Activated naive CD4-positive, alpha-beta T cell treated with anti-CD3 and anti-CD28 coated beads, Interleukin-2, amount 50 U/mL, for 72 hours (primary cell): ENCODE measurements around the gene LZTS2. TPM values are rescaled to one million over a fixed set of nuclear protein-coding genes. Genes with fewer than 3 reads are reported as not detected.

Source experiments
- ATAC-seq, 2 donors: fragments of 150-1000 bp; cut with Tn5 transposase; 2 replicates each; pipeline ENCODE4 v1.10.0; 2021; ENCODE audit warnings: mild to moderate bottlenecking in 2 of 2, moderate library complexity in 2 of 2
- DNase-seq, 2 donors: peaks; one replicate each; pipeline ENCODE4 v3.0.0; 2021 to 2022; ENCODE audit warnings: low spot score in 2 of 2
- H3K27ac Mint-ChIP-seq, 2 donors: one replicate each; pipeline ENCODE4 v1.8.0; 2022; ENCODE audit warnings: mild to moderate bottlenecking in 2 of 2, mixed read lengths in 2 of 2
- H3K36me3 Mint-ChIP-seq, 2 donors: one replicate each; pipeline ENCODE4 v1.8.0; 2022; ENCODE audit warnings: mixed read lengths in 2 of 2
- H3K9me3 Mint-ChIP-seq, 2 donors: one replicate each; pipeline ENCODE4 v1.8.0; 2022; ENCODE audit warnings: mixed read lengths in 2 of 2
- total RNA-seq, 2 donors: library from RNA; stranded (reverse); gene quantifications; one replicate each; pipeline ENCODE4 v1.2.3, GENCODE V29; 2022

The LZTS2 gene
- total RNA-seq, 2 donors from 2014 or later: 6.8 to 19.2 TPM

DNA sequence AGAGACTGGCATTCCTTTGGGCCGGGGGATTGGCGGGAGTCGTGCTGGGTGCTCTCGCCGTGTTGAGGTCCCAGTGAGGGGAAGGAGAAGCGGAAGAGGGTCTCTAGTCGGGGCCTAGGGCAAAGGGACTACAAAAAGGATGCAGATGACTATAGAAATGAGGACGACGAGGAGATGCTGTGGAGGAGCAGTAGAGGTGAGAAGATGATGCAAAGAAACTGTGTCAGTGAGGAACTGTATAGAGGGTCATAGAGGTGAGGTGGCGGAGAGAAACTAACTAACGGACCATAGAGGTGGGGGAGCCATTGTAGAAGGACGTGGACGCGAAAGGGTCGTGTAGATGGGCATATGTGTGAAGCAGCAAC, 11.9 kb upstream of the LZTS2 start:
- H3K27ac Mint-ChIP-seq: peak overlapping the region; percentile 87 to 96
- peak in 1 of 2 donors; percentile 2 for ATAC-seq
- no peaks in the 10 kb centered on the region for H3K9me3 Mint-ChIP-seq
- H3K36me3 Mint-ChIP-seq: peaks cover 21 to 25% of the 10 kb centered on the region in 2 donors
- no peak for DNase-seq

DNA sequence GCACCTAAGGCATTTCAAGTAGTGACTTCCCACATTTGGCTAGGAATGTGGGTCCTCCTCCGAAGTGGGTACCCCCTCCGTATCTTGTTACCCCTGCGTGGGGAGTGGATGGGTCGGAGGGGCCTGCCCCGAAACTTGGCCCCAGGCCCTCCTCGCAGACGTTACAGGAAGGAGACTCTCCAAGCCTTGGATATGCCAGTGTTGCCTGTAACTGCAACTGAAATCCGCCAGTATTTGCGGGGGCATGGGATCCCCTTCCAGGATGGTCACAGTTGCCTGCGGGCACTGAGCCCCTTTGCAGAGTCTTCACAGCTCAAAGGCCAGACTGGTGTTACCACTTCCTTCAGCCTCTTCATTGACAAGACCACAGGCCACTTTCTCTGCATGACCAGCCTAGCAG, 11.4 kb upstream of the LZTS2 start:
- no peak for ATAC-seq
- H3K36me3 Mint-ChIP-seq: peaks cover 21 to 25% of the 10 kb centered on the region in 2 donors
- DNase-seq: no peak
- H3K9me3 Mint-ChIP-seq: no peaks in the 10 kb centered on the region
- H3K27ac Mint-ChIP-seq: peak overlapping the region in 1 of 2 donors; percentile 87

DNA sequence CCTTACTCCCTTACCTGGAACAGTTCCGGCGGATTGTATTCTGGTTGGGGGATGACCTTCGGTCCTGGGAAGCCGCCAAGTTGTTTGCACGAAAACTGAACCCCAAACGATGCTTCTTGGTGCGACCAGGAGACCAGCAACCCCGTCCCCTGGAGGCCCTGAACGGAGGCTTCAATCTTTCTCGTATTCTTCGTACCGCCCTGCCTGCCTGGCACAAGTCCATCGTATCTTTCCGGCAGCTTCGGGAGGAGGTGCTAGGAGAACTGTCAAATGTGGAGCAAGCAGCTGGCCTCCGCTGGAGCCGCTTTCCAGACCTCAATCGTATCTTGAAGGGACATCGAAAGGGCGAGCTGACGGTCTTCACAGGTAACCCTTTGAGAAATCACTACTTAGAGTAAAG, 10.5 kb upstream of the LZTS2 start:
- Mint-ChIP-seq H3K9me3 (no peaks in the 10 kb centered on the region), H3K27ac (no peak overlapping the region), H3K36me3 (peaks cover 21 to 25% of the 10 kb centered on the region in 2 donors)
- no peak for ATAC-seq
- DNase-seq: no peak

DNA sequence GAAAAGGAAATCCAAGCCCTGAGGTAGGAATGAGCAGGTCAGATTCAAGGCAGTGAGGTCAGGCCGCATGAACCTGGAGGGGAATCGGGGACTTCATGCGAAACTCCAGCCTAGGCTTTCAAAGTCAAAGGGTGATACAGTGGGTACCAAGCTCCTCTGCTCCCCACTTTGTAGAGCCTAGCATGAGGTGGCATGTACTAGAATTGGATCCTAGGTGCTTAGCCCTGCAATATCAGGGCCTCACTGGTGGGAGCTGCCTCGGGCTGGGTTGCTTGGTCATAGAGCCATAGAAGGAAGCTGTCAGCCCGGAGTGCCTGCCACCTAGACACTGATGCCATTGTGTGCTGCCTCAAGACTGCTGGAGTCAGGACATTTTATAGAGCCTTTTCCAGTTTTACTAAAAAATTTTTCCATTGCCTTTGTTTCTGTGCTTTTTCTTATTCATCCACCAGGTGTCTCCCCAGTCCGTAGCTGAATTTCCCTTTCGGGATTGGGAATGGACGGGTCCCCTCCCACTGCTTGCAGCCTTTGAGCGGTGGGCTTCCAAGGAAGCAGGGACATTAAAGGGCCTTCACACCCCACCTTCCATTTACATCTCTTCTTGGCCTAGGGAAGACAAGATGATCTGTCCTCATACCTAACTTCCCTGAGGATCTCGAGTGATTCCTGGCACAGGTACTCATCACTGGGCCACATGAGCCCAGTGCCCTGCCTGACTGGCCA, 5.5 kb upstream of the LZTS2 start:
- no peak for ATAC-seq
- H3K9me3 Mint-ChIP-seq: no peaks in the 10 kb centered on the region
- peak overlapping the region; percentile 42 to 80 for H3K27ac Mint-ChIP-seq
- H3K36me3 Mint-ChIP-seq: peaks cover 10 to 20% of the 10 kb centered on the region in 2 donors
- no peak for DNase-seq

DNA sequence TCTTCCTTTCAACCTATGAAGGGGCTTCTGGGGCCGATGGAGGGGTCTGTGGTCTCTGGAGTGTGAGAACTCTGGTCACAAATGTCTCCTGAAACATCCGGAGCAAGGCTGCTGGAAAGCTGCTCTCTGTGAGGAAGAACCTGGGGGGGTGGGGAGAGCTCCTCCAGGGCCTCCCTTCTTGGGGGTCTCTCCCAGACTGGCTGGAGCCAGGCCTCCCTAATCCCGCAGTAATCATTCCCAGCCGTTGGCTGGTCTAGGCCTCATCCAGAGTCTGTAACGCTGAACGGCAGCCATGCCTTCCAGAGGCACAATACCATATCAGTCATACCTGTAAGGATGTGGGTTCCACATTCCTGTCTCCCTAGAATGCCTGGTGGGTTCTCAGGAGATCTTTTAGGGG, 4.4 kb upstream of the LZTS2 start:
- Mint-ChIP-seq H3K36me3 (peaks cover 10 to 20% of the 10 kb centered on the region in 2 donors), H3K27ac (peak overlapping the region; percentile 59 to 80), H3K9me3 (no peaks in the 10 kb centered on the region)
- ATAC-seq (no peak), DNase-seq (no peak)

DNA sequence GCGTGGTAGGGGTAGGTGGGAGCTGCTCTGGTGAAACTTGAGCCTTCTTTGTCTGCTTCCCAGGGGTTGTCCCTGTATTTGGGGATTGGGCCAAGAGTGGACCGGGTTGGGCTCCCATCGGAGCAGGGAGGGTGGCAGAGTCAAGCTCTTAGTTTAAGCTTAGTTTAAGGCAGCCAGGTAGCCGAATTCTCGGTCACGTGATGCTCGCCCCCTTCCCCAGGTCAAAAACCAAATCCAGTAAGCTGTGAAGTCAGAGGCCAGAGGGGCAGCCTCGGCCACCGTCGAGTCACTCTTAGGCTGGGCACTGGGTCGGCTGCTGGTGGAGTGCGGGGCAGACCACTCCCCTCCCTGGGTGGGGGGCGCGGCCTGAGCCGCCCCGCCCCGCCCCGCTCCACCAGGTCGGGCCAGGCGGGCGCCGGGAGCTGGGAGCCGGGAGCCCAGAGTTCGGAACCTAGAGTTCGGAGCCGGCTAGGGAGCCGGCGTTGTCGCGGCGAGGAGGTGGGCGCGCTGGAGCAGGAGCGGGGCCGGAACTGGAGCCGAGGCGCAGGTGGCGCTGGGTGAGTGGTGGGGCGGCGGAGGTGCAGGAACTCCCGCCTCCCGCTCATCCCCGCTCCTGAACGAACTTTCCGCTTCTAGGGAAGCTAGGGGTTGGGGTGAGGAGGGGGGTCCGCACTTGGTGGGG, 2.8 kb upstream of the LZTS2 start:
- Mint-ChIP-seq H3K9me3 (no peaks in the 10 kb centered on the region), H3K27ac (peak overlapping the region; percentile 59 to 85), H3K36me3 (peaks cover 0 to 6% of the 10 kb centered on the region in 2 donors)
- peak in 1 of 2 donors; percentile 51 for DNase-seq
- peak; percentile 22 to 48 for ATAC-seq

DNA sequence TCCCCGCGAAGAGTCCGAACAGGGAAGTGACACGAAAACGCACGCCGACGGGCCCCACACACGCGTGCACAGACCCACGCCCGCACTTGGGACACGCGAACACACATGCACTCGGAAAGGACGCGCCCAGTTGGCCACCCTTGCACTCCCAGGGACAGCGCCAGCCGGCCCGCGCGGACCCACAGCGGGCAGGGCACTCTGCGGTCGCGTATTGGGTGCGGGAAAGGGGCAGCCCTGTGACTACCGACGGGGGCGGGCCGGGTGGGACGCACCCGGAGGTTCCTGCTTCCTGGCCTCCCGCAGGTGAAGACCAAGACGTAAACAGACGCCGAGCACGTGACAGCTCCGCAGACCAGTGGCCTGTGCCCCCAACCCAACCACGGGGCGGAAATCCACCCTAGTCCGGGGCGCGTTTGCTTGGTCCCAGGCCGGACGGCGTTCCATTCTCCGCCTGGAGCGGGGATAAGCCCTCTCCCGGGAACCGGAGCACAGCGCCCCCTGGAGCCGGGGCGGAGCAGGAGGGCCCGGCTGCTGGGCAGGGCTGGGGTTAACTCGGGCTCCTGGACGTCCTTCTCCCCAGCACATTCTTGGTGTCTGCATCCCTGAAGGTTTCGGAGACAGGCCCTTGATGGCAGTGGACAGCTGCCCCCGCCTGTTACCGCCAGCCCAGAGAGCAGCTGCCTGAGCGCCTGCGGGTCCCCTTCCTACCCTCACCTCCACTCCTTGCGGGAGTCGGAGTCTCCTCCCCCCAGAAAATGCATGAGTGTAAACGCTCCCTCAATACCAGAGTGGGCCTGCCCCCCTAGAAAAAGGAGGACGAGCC, 2.0 kb upstream of the LZTS2 start:
- H3K27ac Mint-ChIP-seq: peak overlapping the region; percentile 59 to 72
- ATAC-seq (peak; percentile 55 to 67), DNase-seq (peak; percentile 84 to 86)
- H3K36me3 Mint-ChIP-seq: peaks cover 0 to 6% of the 10 kb centered on the region in 2 donors
- H3K9me3 Mint-ChIP-seq: no peaks in the 10 kb centered on the region

DNA sequence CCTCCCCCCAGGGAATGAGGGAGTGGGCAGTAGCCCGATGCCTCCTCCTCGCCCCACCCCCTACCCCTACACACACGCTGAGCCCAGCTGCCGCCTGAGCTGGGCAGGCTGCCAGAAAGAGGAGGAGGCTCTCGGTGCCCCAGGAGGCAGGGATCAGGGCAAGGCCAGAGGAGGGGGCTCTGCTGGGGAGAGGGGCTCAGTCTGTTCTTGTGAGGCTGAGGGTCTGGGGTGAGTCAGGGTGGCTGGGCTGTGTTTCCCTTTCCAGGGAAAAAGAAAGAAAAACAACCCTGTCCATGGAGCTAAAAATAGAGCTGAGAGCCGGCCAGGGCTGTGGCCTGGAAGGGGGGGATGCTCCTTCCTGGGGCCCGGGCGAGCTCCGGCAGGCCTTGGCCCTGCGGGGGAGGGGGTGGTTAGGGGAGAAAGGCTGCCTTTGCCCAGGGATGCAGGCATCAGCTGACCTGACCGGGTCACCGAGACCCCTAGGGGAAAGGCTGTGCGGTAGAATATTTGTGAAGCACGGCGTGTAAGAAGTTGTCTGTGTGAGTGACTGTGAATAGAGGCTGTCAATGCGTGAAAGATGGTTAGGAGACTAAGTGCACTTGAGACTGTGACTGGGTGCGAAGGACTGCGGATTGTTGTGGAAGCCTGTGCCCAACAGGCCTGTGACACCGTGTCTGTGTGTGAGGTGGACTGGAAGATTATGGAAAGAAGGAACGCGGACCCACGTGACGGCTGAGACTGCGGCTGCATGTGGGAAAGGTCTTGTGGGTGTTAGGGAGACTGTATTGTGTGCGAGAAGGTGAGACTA, 1.2 kb upstream of the LZTS2 start:
- ATAC-seq (peak; percentile 43 to 51), DNase-seq (peak; percentile 67 to 75)
- Mint-ChIP-seq H3K9me3 (no peaks in the 10 kb centered on the region), H3K27ac (peak overlapping the region; percentile 59 to 80), H3K36me3 (peaks cover 0 to 6% of the 10 kb centered on the region in 2 donors)

DNA sequence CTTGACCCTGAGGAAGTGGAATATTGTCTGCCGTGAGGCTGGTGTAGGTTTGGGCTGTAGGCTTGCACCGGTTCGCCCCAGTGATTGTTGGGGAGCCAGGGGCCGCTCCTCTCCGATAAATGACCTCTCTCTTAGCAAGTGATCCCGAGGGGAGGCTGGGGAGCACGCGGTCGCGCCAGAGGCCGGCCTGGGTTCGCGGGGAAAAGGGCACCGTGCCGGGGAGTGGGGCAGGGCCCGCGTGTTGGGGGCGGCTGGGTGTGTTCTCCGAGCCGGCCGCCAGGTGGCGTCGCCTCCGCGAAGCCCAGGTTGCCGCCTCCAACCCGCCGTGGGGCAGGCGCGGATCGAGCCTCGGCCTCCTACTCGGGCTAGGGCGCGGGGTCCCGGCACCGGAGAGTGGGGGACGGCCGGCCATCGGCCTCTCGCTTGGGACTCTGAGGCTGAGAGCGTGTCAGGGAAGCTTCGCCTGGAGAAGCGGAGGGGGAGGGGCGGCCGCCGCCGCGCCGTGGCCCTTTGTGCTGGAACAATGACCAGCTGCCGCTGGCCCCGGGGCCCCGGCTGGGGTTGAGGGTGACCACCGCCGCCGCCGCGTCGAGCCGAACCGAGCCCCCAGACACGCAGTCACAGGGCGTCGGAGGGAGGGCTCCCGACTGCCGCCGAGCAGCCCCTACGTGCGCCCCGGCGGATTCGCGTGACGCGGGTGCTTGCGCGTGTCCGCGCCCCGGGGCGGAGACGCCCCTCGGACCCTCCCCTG, 442 bp upstream of the LZTS2 start:
- H3K27ac Mint-ChIP-seq: peak overlapping the region; percentile 59 to 80
- H3K36me3 Mint-ChIP-seq: peaks cover 0 to 6% of the 10 kb centered on the region in 2 donors
- ATAC-seq (peak; percentile 62 to 67), DNase-seq (peak; percentile 84)
- no peaks in the 10 kb centered on the region for H3K9me3 Mint-ChIP-seq

DNA sequence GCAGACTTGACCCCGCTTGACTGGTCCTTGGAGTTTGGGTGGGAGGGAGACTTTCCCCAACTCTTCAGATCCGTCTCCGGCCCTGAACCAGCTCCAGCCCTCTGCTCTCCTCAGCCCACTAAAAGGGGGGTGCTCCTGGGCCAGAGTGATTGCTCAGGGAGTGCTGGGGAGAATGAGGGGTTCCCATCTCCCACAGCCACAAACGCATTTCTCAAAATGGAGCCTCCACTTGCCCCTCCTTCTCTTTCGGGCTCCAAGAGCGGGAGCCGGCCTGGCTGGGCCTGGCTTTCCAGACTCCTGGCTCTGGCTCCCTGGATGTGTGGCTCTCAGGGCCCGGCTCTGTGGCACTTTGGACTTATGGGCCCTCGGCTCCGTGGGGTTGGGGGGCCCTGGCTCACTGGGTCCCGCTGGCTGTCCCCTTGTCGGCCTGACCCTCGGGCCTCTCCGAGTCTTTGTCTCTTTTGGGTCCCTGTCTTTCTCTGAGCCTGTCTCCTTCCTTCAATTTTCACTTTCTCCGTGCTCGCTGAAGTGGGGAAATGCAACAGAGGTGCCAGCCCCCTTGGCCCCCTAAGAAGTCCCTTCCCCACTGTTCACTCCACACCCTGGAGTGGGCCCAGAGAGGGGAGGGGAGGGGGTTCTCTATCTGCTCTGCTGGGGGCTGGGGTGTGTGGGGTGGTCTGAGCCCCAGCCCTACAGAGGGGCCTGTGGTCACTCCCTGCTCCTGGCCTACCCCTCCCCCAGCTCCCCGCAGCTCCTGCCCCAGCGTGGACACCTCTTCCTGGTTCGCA, 713 bp downstream of the LZTS2 start:
- Mint-ChIP-seq H3K27ac (no peak overlapping the region), H3K9me3 (no peaks in the 10 kb centered on the region), H3K36me3 (no peaks in the 10 kb centered on the region)
- no peak for DNase-seq
- no peak for ATAC-seq

DNA sequence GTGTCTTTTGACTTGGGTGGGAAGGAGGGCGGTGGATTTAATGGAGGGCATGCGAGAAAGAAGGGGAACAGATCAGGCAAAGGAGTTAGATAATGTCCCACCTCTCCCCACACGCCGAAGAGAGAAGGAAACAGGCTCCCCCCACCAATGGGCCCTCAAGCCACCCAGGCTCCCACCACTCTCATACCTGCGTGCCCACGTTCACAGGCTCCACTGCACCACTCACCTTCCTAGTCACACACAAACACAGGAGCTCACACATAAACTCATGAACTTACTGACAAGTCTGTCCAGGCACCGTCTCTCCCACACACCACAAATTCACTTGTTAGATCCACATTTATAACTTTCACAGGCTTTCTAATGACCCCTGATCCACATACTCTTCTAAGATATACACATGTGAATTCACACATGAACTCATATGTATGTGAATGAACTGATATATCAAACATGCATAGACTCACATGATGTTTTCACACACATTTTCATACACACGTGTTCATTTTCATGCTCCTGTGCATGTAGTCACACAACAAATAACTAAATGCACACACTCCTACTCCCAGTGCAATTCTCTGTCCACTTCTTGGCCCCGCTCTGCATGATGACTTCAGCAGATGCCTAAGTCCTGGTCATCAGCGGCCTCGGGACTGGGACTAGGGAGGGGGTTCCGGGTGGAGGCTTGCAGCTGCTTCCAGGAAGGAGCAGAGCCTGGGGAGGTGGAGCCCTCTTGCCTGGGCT, 1.5 kb downstream of the LZTS2 start:
- ATAC-seq (no peak), DNase-seq (no peak)
- H3K9me3 Mint-ChIP-seq: no peaks in the 10 kb centered on the region
- no peak overlapping the region for H3K27ac Mint-ChIP-seq
- no peaks in the 10 kb centered on the region for H3K36me3 Mint-ChIP-seq

DNA sequence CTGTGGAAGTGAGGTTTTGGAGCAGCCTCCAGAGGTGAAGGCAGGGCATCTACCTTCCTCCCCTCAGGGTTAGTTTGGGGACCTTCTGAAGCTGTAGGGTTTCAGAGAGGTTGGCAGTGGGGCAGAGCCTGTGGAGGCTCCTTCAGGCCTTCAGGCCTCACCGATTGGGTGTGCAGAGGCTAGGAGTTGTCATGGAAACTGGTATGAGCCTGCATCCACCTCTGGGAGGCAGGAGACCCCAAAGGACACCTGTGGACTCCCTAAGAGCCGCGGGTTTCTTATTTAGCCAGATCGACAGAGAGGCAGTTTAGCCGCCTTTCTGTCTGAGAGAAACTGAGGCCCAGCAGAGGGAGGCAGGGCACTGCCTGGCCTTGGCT, 2.0 kb downstream of the LZTS2 start:
- no peak for ATAC-seq
- DNase-seq: no peak
- no peaks in the 10 kb centered on the region for H3K36me3 Mint-ChIP-seq
- no peak overlapping the region for H3K27ac Mint-ChIP-seq
- no peaks in the 10 kb centered on the region for H3K9me3 Mint-ChIP-seq

DNA sequence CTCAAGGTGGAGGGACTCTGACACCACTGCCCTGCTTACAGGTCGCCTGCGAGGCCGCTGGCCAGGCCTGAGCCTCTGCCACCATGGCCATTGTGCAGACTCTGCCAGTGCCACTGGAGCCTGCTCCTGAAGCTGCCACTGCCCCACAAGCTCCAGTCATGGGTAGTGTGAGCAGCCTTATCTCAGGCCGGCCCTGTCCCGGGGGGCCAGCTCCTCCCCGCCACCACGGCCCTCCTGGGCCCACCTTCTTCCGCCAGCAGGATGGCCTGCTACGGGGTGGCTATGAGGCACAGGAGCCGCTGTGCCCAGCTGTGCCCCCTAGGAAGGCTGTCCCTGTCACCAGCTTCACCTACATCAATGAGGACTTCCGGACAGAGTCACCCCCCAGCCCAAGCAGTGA, 2.8 kb downstream of the LZTS2 start:
- DNase-seq: no peak
- no peak for ATAC-seq
- Mint-ChIP-seq H3K36me3 (no peaks in the 10 kb centered on the region), H3K27ac (no peak overlapping the region), H3K9me3 (no peaks in the 10 kb centered on the region)

DNA sequence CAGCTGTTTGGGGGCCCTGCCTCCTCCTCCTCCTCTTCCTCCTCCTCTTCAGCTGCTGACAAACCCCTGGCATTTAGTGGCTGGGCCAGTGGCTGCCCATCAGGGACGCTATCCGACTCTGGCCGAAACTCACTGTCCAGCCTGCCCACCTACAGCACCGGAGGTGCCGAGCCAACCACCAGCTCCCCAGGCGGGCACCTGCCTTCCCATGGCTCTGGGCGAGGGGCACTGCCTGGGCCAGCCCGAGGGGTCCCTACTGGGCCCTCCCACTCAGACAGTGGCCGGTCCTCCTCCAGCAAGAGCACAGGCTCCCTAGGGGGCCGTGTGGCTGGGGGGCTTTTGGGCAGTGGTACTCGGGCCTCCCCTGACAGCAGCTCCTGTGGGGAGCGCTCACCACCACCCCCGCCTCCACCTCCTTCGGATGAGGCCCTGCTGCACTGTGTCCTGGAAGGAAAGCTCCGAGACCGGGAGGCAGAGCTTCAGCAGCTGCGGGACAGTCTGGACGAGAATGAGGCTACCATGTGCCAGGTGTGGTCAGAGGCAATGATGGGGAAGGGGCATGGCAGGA, 4.1 kb downstream of the LZTS2 start:
- DNase-seq (no peak), ATAC-seq (no peak)
- Mint-ChIP-seq H3K36me3 (no peaks in the 10 kb centered on the region), H3K27ac (no peak overlapping the region), H3K9me3 (no peaks in the 10 kb centered on the region)
